Fibroblast of pulmonary artery (primary cell): ENCODE data around the gene HHATL.
A peak's percentile ranks its signal among the peaks of the same experiment; 100 is the strongest.

Experiments
- DNase-seq: peaks from one replicate; pipeline ENCODE4 v3.0.0-alpha.2; 2010; ENCODE audit warnings: low read depth
- H3K4me3 ChIP-seq: replicated peaks from 2 replicates; pipeline ENCODE4 v1.5.1; 2011; ENCODE audit warnings: low read depth, mild to moderate bottlenecking, control low read depth, low read length, moderate library complexity
- TF ChIP-seq, protein P1 (sequence below): IDR thresholded peaks from 2 replicates; pipeline ENCODE4 v1.5.1; 2011; ENCODE audit warnings: mild to moderate bottlenecking, control low read depth, low read length, inconsistent platforms; ENCODE audit errors: missing control alignments

HHATL gene

GRCh38 chr3:42672515-42672914 is 30.1 kb downstream of the HHATL start:
- DNase-seq = no peak
- H3K4me3 ChIP-seq = no peak overlapping the region
- TF ChIP-seq, protein P1, sequence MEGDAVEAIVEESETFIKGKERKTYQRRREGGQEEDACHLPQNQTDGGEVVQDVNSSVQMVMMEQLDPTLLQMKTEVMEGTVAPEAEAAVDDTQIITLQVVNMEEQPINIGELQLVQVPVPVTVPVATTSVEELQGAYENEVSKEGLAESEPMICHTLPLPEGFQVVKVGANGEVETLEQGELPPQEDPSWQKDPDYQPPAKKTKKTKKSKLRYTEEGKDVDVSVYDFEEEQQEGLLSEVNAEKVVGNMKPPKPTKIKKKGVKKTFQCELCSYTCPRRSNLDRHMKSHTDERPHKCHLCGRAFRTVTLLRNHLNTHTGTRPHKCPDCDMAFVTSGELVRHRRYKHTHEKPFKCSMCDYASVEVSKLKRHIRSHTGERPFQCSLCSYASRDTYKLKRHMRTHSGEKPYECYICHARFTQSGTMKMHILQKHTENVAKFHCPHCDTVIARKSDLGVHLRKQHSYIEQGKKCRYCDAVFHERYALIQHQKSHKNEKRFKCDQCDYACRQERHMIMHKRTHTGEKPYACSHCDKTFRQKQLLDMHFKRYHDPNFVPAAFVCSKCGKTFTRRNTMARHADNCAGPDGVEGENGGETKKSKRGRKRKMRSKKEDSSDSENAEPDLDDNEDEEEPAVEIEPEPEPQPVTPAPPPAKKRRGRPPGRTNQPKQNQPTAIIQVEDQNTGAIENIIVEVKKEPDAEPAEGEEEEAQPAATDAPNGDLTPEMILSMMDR = no peak

GRCh38 chr3:42670670-42671069 is 31.9 kb downstream of the HHATL start:
- TF ChIP-seq, protein P1 = no peak
- H3K4me3 ChIP-seq = no peak overlapping the region
- DNase-seq = no peak

GRCh38 chr3:42670051-42670576 is 32.5 kb downstream of the HHATL start:
- DNase-seq = no peak
- no peak overlapping the region for H3K4me3 ChIP-seq
- TF ChIP-seq, protein P1 = no peak

- TF ChIP-seq, protein P1 = no peak
- H3K4me3 ChIP-seq = no peak overlapping the region
- peak; percentile 31 for DNase-seq
Measured at GRCh38 chr3:42668793-42669217, 33.8 kb downstream of the HHATL start.

DNA sequence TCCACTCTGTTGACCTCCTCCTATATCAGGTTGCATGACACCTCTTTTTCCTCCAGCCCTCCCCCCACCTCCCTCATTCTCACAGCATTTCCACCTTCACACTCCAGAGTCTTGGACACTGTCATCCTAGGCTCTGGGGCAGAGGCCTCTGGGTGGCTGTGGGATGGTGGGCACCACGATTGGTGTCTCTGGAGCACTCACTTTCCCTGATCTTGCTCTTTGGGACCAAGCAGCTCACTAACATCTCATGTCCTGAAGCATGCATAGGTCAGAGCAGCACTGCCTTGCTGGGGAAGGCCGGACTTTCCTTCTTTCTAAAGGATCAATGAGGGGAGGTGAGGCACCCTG is 34.2 kb downstream of the HHATL start:
- H3K4me3 ChIP-seq = no peak overlapping the region
- TF ChIP-seq, protein P1 = no peak
- no peak for DNase-seq

DNA sequence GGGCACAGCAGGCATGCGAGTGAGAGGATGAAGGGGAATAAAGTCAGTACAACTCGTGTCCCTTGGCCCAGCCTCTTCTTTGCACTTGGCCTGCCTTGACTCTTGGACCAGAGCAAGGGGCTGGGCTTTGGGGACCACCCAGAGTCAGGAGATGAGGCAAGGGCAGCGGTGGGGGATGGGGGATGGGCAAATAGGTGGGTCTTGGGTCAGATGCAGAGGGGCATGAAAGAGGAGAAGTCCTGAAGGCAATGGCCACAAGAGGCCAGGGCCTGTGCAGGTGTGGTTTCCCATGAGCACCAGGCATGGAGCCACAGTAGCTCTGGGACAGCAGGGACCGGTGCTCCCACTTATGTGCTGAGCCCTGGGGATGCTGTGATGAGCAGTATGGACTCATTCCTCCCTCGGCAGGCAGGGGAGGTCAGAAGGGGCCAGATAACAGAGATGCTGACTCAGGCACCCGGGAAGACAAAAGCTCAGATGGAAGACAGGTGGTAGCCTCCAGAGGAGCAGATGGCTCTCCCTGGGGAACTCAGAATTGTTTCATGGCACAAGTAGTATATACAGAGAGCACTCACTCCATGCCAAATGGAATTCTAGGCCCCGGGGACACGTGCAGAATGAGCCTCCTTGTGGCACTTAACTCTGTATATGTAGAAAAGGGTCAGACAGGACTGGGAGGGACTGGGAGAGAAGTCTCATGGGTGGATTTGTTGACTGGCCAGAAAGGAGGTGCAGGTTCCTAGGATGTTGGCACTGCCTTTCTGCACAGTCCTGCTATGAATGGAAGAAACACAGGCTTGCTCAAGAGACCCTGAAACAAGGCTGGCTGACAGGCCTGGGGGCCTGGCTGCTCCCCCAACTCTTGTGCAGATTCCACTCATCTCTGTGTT is 34.8 kb downstream of the HHATL start:
- H3K4me3 ChIP-seq = no peak overlapping the region
- TF ChIP-seq, protein P1 = no peak
- no peak for DNase-seq
